ENCODE measurements around the gene WDR31. TPM values are rescaled to one million over a fixed set of nuclear protein-coding genes. Genes with fewer than 3 reads are reported as not detected.
A peak's percentile ranks its signal among the peaks of the same experiment; 100 is the strongest.
"Not testable (repeated sequence)": the region's sequence is repeated elsewhere in the genome, so short reads cannot be mapped to it uniquely, and the experiment has no call there.

Gene WDR31
- total and polyA plus RNA-seq, 4 donors = 1.8 to 7.0 (median 4.0) TPM

DNA sequence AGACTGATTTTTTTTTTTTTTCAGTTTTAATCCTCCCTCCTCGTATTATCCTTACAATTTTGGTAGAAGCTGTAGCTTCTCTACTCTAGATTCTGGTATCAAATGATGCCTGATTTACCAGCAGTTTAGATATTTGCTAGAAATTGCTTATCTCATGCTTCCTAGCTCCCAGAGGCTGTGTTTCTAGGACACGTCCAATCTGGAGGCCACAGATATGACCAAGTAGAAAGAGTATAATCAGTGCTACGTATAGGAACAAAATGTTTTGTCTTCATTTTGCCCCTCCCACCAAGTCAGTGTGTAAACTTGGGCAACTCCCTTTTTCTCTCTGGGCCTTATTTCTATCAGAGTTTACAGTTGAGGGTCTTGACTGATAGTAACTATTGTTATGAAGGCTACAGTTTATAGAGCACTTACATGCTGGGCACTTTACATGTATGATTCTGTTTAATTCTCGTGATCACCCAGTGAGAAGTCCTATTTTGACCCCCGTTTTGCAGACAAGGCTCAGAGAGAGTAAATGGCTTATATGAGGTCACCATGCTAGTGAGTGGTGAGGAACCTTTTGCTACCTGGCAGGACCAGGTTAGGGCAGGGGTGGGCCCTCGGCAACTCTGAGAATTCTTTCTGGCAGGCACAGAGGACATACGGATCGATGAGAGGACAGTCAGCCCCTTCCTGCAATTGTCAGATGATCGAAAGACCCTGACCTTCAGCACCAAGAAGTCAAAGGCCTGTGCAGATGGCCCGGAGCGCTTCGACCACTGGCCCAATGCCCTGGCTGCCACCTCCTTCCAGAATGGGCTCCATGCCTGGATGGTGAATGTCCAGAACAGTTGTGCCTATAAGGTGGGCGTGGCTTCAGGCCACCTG is 29.1 kb upstream of the WDR31 start:
- Histone ChIP-seq H3K9ac (ENCODE audit: insufficient read depth in 1 of 2, low read length in 2 of 2) (no peak overlapping the region), H3K27ac (ENCODE audit: low read depth in 1 of 2, low read length in 1 of 2) (no peak overlapping the region), H3K27me3 (ENCODE audit: control insufficient read depth in 3 of 3, insufficient read depth in 3 of 3, low read length in 2 of 3) (no peaks in the 10 kb centered on the region), H3K36me3 (ENCODE audit: control insufficient read depth in 4 of 4, insufficient read depth in 4 of 4, low read length in 4 of 4) (peaks cover 5 to 16% (median 8%) of the 10 kb centered on the region in 4 donors), H3K4me1 (ENCODE audit: control insufficient read depth in 5 of 5, insufficient read depth in 5 of 5, low read length in 5 of 5) (no peaks in the 10 kb centered on the region), H3K9me3 (ENCODE audit: control insufficient read depth in 4 of 4, insufficient read depth in 3 of 4, low read length in 3 of 4) (no peaks in the 10 kb centered on the region), H3K4me3 (no peak overlapping the region)
- ATAC-seq (ENCODE audit: insufficient read depth, low FRiP score) (no peak), DNase-seq (no peak)
- TF ChIP-seq, protein P1, sequence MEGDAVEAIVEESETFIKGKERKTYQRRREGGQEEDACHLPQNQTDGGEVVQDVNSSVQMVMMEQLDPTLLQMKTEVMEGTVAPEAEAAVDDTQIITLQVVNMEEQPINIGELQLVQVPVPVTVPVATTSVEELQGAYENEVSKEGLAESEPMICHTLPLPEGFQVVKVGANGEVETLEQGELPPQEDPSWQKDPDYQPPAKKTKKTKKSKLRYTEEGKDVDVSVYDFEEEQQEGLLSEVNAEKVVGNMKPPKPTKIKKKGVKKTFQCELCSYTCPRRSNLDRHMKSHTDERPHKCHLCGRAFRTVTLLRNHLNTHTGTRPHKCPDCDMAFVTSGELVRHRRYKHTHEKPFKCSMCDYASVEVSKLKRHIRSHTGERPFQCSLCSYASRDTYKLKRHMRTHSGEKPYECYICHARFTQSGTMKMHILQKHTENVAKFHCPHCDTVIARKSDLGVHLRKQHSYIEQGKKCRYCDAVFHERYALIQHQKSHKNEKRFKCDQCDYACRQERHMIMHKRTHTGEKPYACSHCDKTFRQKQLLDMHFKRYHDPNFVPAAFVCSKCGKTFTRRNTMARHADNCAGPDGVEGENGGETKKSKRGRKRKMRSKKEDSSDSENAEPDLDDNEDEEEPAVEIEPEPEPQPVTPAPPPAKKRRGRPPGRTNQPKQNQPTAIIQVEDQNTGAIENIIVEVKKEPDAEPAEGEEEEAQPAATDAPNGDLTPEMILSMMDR (IDR thresholded peaks at IDR 0.05; ENCODE audit: control extremely low read depth, extremely low read depth) = no peak
- WGBS, 2 donors = 74 to 82% methylated on average over 13 of the region's 13 CpGs

- H3K9me3 ChIP-seq (ENCODE audit: control insufficient read depth in 4 of 4, insufficient read depth in 3 of 4, low read length in 3 of 4) = no peaks in the 10 kb centered on the region
- peaks cover 3 to 9% (median 4%) of the 10 kb centered on the region in 4 donors for H3K36me3 ChIP-seq (ENCODE audit: control insufficient read depth in 4 of 4, insufficient read depth in 4 of 4, low read length in 4 of 4)
- no peak for ATAC-seq (ENCODE audit: insufficient read depth, low FRiP score)
- no peak overlapping the region for H3K4me3 ChIP-seq
- H3K27ac ChIP-seq (ENCODE audit: low read depth in 1 of 2, low read length in 1 of 2) = no peak overlapping the region
- no peaks in the 10 kb centered on the region for H3K4me1 ChIP-seq (ENCODE audit: control insufficient read depth in 5 of 5, insufficient read depth in 5 of 5, low read length in 5 of 5)
- DNase-seq = no peak
- no peak overlapping the region for H3K9ac ChIP-seq (ENCODE audit: insufficient read depth in 1 of 2, low read length in 2 of 2)
- TF ChIP-seq, protein P1 (IDR thresholded peaks at IDR 0.05; ENCODE audit: control extremely low read depth, extremely low read depth) = no peak
- WGBS, 2 donors = 90 to 94% methylated on average over 5 of the region's 5 CpGs
- H3K27me3 ChIP-seq (ENCODE audit: control insufficient read depth in 3 of 3, insufficient read depth in 3 of 3, low read length in 2 of 3) = no peaks in the 10 kb centered on the region
Measured at GRCh38 chr9:113368348-113368981, 28.4 kb upstream of the WDR31 start.

- WGBS, 2 donors = 29 to 65% methylated on average over 3 of the region's 3 CpGs
- H3K36me3 ChIP-seq (ENCODE audit: control insufficient read depth in 4 of 4, insufficient read depth in 4 of 4, low read length in 4 of 4); DNase-seq; H3K4me3 ChIP-seq; H3K4me1 ChIP-seq (ENCODE audit: control insufficient read depth in 5 of 5, insufficient read depth in 5 of 5, low read length in 5 of 5); H3K9me3 ChIP-seq (ENCODE audit: control insufficient read depth in 4 of 4, insufficient read depth in 3 of 4, low read length in 3 of 4); H3K27ac ChIP-seq (ENCODE audit: low read depth in 1 of 2, low read length in 1 of 2); H3K27me3 ChIP-seq (ENCODE audit: control insufficient read depth in 3 of 3, insufficient read depth in 3 of 3, low read length in 2 of 3); ATAC-seq (ENCODE audit: insufficient read depth, low FRiP score); H3K9ac ChIP-seq (ENCODE audit: insufficient read depth in 1 of 2, low read length in 2 of 2): not testable (repeated sequence)
Measured at GRCh38 chr9:113365652-113366051, 25.6 kb upstream of the WDR31 start.

- H3K36me3 ChIP-seq (ENCODE audit: control insufficient read depth in 4 of 4, insufficient read depth in 4 of 4, low read length in 4 of 4) = no peaks in the 10 kb centered on the region
- 36 to 51% methylated on average over 1 of the region's 1 CpG for WGBS, 2 donors
- DNase-seq (peak in 1 of 3 donors; percentile 10), ATAC-seq (ENCODE audit: insufficient read depth, low FRiP score) (no peak)
- H3K4me1 ChIP-seq (ENCODE audit: control insufficient read depth in 5 of 5, insufficient read depth in 5 of 5, low read length in 5 of 5) = no peaks in the 10 kb centered on the region
- no peak overlapping the region for H3K4me3 ChIP-seq
- no peaks in the 10 kb centered on the region for H3K9me3 ChIP-seq (ENCODE audit: control insufficient read depth in 4 of 4, insufficient read depth in 3 of 4, low read length in 3 of 4)
- TF ChIP-seq, protein P1 (IDR thresholded peaks at IDR 0.05; ENCODE audit: control extremely low read depth, extremely low read depth) = no peak
- H3K9ac ChIP-seq (ENCODE audit: insufficient read depth in 1 of 2, low read length in 2 of 2) = no peak overlapping the region
- no peak overlapping the region for H3K27ac ChIP-seq (ENCODE audit: low read depth in 1 of 2, low read length in 1 of 2)
- H3K27me3 ChIP-seq (ENCODE audit: control insufficient read depth in 3 of 3, insufficient read depth in 3 of 3, low read length in 2 of 3) = no peaks in the 10 kb centered on the region
Measured at GRCh38 chr9:113364951-113365350, 24.9 kb upstream of the WDR31 start.
